K562 (cell line): ENCODE results near the gene ZCCHC9.

ENCODE experiments used
- ATF2 ChIP-seq: sonication (generic); formaldehyde crosslinking; IDR thresholded peaks from 2 replicates; pipeline ENCODE4 v1.8.1; 2022; ENCODE audit warnings: missing genetic modification reagents
- EZH2 ChIP-seq: IDR thresholded peaks from 2 replicates; pipeline ENCODE4 v1.6.1; 2012; ENCODE audit warnings: low read depth, mild to moderate bottlenecking, inconsistent platforms, low read length, borderline replicate concordance
- MXI1 ChIP-seq: IDR thresholded peaks from 2 replicates; pipeline ENCODE4 v1.6.1; 2011; ENCODE audit warnings: low read depth, mild to moderate bottlenecking, improper control_type of control experiment, low read length
- SRF ChIP-seq, 2 experiments: fragments of 250-450, 450-650 bp in 1 of 2; sonication (Bioruptor Pico) in 1 of 2; sonication (generic) in 1 of 2; formaldehyde crosslinking; IDR thresholded peaks; 2 replicates each; pipeline versions ENCODE4 v1.5.0 to v1.5.1; 2020 to 2022; ENCODE audit warnings: mild to moderate bottlenecking in 1 of 2, missing genetic modification reagents in 1 of 2
- SRSF3 ChIP-seq: fragments of 200-400 bp; formaldehyde crosslinking; IDR thresholded peaks from 2 replicates; pipeline ENCODE4 v1.6.1; 2016; ENCODE audit warnings: mild to moderate bottlenecking, low read length, moderate library complexity; ENCODE audit not compliant: insufficient read depth
- ZBED1 ChIP-seq: IDR thresholded peaks from 2 replicates; pipeline ENCODE4 v1.6.1; 2014
- TF ChIP-seq, protein P1 (sequence below): sonication (generic); formaldehyde crosslinking; IDR thresholded peaks from 2 replicates; pipeline ENCODE4 v1.8.0; 2022; ENCODE audit warnings: mild to moderate bottlenecking, low read depth, missing genetic modification reagents

- no peak for TF ChIP-seq EZH2
- no peak for TF ChIP-seq SRF (CRISPR knock-in tag; IDR thresholded peaks at IDR 0.05)
- TF ChIP-seq ZBED1 = no peak
- TF ChIP-seq SRSF3 = no peak
- TF ChIP-seq ATF2 (CRISPR knock-in tag) = no peak
- no peak for TF ChIP-seq MXI1
- TF ChIP-seq, protein P1, sequence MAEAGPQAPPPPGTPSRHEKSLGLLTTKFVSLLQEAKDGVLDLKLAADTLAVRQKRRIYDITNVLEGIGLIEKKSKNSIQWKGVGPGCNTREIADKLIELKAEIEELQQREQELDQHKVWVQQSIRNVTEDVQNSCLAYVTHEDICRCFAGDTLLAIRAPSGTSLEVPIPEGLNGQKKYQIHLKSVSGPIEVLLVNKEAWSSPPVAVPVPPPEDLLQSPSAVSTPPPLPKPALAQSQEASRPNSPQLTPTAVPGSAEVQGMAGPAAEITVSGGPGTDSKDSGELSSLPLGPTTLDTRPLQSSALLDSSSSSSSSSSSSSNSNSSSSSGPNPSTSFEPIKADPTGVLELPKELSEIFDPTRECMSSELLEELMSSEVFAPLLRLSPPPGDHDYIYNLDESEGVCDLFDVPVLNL (CRISPR knock-in tag) = no peak
Measured at GRCh38 chr5:81337803-81338202, 36.4 kb downstream of the ZCCHC9 start.
